ENCODE measurements around the gene NRBP1. TPM values are rescaled to one million over a fixed set of nuclear protein-coding genes. Genes with fewer than 3 reads are reported as not detected.

Gene NRBP1
- total RNA-seq, 2 experiments from 2014 or later = 169 to 181 TPM

GRCh38 chr2:27445155-27445554 lies 16.7 kb downstream of the NRBP1 start:
- Mint-ChIP-seq H3K36me3 (ENCODE audit: low read depth) (peaks cover 67% of the 10 kb centered on the region), H3K4me3 (no peak overlapping the region), H3K4me1 (ENCODE audit: low read depth) (peaks cover 20% of the 10 kb centered on the region), H3K27me3 (no peaks in the 10 kb centered on the region), H3K9me3 (no peaks in the 10 kb centered on the region), H3K27ac (peak overlapping the region; percentile 39)
- no peak overlapping the region for H3K27ac ChIP-seq (ENCODE audit: low read depth in 1 of 2, low read length in 2 of 2)
- no peak for DNase-seq
- ChIA-PET POLR2A (interaction anchor here (2.7 kb wide), 1 partner anchor 16 kb away, joined by 11 read pairs; the partner anchor contains the start of gene NRBP1), CTCF (no interaction called here)
- ATAC-seq (ENCODE audit: poor library complexity) = no peak
- H3K36me3 ChIP-seq (ENCODE audit: insufficient read depth, low read length) = peaks cover 23% of the 10 kb centered on the region
- no peak for TF ChIP-seq CTCF (IDR thresholded peaks at IDR 0.05)
- H3K4me3 ChIP-seq (ENCODE audit: low read length) = no peak overlapping the region
- intact Hi-C loops (cut with DNase I, micrococcal nuclease) = no loop called here
- peaks cover 8% of the 10 kb centered on the region for H3K4me1 ChIP-seq (ENCODE audit: insufficient read depth, low read length)
- no peaks in the 10 kb centered on the region for H3K9me3 ChIP-seq (ENCODE audit: control insufficient read depth in 1 of 2, insufficient read depth in 1 of 2, low read length in 2 of 2)
- no peaks in the 10 kb centered on the region for H3K27me3 ChIP-seq (ENCODE audit: control insufficient read depth in 1 of 2, insufficient read depth in 2 of 2, low read length in 2 of 2)

- no peaks in the 10 kb centered on the region for H3K27me3 ChIP-seq (ENCODE audit: control insufficient read depth in 1 of 2, insufficient read depth in 2 of 2, low read length in 2 of 2)
- ATAC-seq (ENCODE audit: poor library complexity) (no peak), DNase-seq (no peak)
- H3K4me1 Mint-ChIP-seq (ENCODE audit: low read depth) = peaks cover 20% of the 10 kb centered on the region
- H3K4me1 ChIP-seq (ENCODE audit: insufficient read depth, low read length) = peaks cover 8% of the 10 kb centered on the region
- POLR2A ChIA-PET = interaction anchor here (0.8 to 2.7 kb wide), 2 partner anchors 17 to 36 kb away, joined by 4 to 11 read pairs; partner anchors contain the start of gene NRBP1
- no peak overlapping the region for H3K27ac ChIP-seq (ENCODE audit: low read depth in 1 of 2, low read length in 2 of 2)
- H3K4me3 Mint-ChIP-seq = no peak overlapping the region
- CTCF ChIA-PET = interaction anchor here (1.2 kb wide), 1 partner anchor 16 kb away, joined by 3 read pairs; no protein-coding TSS in a partner anchor
- no peak overlapping the region for H3K4me3 ChIP-seq (ENCODE audit: low read length)
- TF ChIP-seq CTCF (IDR thresholded peaks at IDR 0.05) = no peak
- H3K27ac Mint-ChIP-seq = peak overlapping the region; percentile 39
- intact Hi-C loops (cut with DNase I, micrococcal nuclease) = no loop called here
- H3K9me3 ChIP-seq (ENCODE audit: control insufficient read depth in 1 of 2, insufficient read depth in 1 of 2, low read length in 2 of 2) = no peaks in the 10 kb centered on the region
- peaks cover 19% of the 10 kb centered on the region for H3K36me3 ChIP-seq (ENCODE audit: insufficient read depth, low read length)
- H3K27me3 Mint-ChIP-seq = no peaks in the 10 kb centered on the region
- H3K36me3 Mint-ChIP-seq (ENCODE audit: low read depth) = peaks cover 63% of the 10 kb centered on the region
- H3K9me3 Mint-ChIP-seq = no peaks in the 10 kb centered on the region
Observed at GRCh38 chr2:27445615-27446014, 17.2 kb downstream of the NRBP1 start.

- Mint-ChIP-seq H3K36me3 (ENCODE audit: low read depth) (peaks cover 60% of the 10 kb centered on the region), H3K4me1 (ENCODE audit: low read depth) (peaks cover 20% of the 10 kb centered on the region), H3K4me3 (no peak overlapping the region), H3K27me3 (no peaks in the 10 kb centered on the region), H3K27ac (peak overlapping the region; percentile 39), H3K9me3 (no peaks in the 10 kb centered on the region)
- no peaks in the 10 kb centered on the region for H3K9me3 ChIP-seq (ENCODE audit: control insufficient read depth in 1 of 2, insufficient read depth in 1 of 2, low read length in 2 of 2)
- no peaks in the 10 kb centered on the region for H3K27me3 ChIP-seq (ENCODE audit: control insufficient read depth in 1 of 2, insufficient read depth in 2 of 2, low read length in 2 of 2)
- no peak for ATAC-seq (ENCODE audit: poor library complexity)
- intact Hi-C loops (cut with DNase I, micrococcal nuclease) = no loop called here
- H3K27ac ChIP-seq (ENCODE audit: low read depth in 1 of 2, low read length in 2 of 2) = no peak overlapping the region
- no peak for TF ChIP-seq CTCF (IDR thresholded peaks at IDR 0.05)
- H3K36me3 ChIP-seq (ENCODE audit: insufficient read depth, low read length) = peaks cover 14% of the 10 kb centered on the region
- no peak overlapping the region for H3K4me3 ChIP-seq (ENCODE audit: low read length)
- DNase-seq = no peak
- peaks cover 8% of the 10 kb centered on the region for H3K4me1 ChIP-seq (ENCODE audit: insufficient read depth, low read length)
- ChIA-PET POLR2A (interaction anchor here (0.8 to 2.7 kb wide), 2 partner anchors 17 to 36 kb away, joined by 4 to 11 read pairs; partner anchors contain the start of gene NRBP1), CTCF (interaction anchor here (1.2 kb wide), 1 partner anchor 16 kb away, joined by 3 read pairs; no protein-coding TSS in a partner anchor)
Observed at GRCh38 chr2:27446057-27446456, 17.6 kb downstream of the NRBP1 start.

Measured in CD4-positive, alpha-beta T cell (primary cell).